ENCODE data around the gene PTCD2.

Gene PTCD2

DNA sequence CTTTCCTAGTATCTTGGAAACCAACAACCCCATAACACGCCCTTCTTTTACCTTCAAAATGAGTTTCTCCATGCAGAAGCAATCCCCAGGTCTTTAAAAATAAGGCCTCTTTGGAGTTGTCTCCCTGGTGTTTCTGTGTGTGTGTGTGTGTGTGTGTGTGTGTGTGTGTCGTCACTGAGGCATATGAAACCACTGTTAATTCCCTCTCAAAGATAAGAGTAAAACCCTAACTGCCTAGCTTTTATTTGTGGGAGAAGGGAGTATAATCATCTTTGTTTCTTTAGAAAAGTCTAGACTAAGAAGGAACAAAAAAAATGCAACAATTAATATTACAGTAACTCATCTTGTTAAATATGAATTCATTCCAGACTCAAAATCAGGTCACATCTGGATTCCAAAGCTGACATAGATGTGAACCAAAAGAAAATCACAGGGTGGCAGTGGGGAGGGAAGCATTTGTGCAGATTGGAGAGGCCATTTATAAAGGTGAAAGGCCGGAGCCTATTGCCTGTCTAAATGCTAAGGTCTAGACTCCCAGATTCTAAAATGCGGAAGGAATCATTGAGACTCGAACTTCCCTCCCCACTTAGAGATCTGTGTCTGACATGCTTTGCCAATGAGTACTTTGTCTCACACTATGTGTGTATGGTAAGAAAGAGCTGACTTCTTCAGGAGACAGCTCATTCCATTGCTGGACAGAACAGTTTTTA lies 95.6 kb downstream of the PTCD2 start:
- no peak for DNase-seq (ENCODE audit: low read depth in 2 of 2)

DNA sequence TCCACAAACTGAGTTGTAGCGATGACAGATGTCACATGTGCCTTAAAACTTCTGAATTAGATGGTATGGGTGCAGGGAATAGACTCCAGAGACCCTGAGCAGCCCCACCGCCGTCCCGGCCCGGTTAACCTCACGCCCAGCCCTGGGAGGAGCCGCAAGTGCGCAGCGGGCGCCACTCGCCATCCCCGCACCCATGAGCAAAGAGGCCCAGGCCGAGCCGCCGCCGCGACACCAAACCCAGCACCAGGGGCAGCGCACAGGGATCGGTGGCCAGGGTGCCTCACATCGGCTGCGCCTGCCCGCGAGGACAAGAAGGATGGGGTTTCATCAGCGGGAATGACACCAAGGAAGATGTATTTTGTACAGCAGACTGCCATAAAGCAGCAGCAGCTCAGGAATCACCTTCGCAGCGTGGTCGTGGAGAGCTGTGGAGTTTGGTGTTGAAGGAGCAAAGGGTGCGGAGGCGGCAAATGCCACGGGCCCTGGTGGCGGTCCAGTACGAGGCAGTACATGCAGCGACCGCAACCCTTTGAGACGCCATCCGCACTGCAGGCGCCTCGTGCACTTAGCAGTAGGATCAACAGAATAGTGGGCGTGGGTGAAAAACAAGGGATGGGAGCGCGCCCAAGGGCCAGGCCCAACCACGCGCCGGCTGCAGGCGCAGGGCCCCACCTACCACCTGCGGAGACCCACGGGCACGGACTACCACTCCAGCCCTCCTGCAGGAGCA lies 97.3 kb downstream of the PTCD2 start:
- DNase-seq (ENCODE audit: low read depth in 2 of 2): no peak

All from stimulated activated CD8-positive, alpha-beta memory T cell treated with anti-CD3 and anti-CD28 coated beads, Interleukin-15, amount 100 ng/mL, for 4 hours (primary cell).